22Rv1 (cell line): ENCODE results near the gene PTPRA.
A peak's percentile ranks its signal among the peaks of the same experiment; 100 is the strongest.

Experiments
- H3K27ac ChIP-seq: fragments of 450-650 bp; 2 replicates; pipeline ENCODE4 v1.5.1; 2017
- ZFX ChIP-seq: fragments of 450-650 bp; IDR thresholded peaks from 2 replicates; pipeline ENCODE4 v1.6.1; 2017; ENCODE audit warnings: antibody characterized with exemption, borderline replicate concordance
- TF ChIP-seq, protein P1 (sequence below): fragments of 450-650 bp; IDR thresholded peaks from 2 replicates; pipeline ENCODE4 v1.5.1; 2017; ENCODE audit warnings: mild to moderate bottlenecking

Gene PTPRA

DNA sequence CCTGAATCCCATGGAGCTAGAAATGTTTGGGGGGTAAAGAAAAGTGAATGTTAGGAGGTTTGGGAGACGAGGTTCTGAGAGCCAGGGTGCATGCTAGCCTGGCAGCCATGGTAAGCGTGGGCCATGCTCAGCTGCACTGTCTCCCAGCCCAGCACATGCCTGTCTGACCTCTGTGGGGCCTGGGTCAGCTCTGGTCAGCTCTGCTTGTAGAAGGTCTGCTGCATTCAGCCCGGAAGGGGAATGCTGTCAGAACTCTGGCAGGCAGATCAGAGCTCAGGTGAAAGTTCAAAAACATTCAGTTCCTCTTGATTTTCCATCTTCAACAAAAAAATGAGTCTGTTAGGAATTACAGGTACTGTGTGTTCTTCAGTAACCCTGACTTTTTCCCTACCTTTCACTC is 164.4 kb downstream of the PTPRA start:
- TF ChIP-seq, protein P1, sequence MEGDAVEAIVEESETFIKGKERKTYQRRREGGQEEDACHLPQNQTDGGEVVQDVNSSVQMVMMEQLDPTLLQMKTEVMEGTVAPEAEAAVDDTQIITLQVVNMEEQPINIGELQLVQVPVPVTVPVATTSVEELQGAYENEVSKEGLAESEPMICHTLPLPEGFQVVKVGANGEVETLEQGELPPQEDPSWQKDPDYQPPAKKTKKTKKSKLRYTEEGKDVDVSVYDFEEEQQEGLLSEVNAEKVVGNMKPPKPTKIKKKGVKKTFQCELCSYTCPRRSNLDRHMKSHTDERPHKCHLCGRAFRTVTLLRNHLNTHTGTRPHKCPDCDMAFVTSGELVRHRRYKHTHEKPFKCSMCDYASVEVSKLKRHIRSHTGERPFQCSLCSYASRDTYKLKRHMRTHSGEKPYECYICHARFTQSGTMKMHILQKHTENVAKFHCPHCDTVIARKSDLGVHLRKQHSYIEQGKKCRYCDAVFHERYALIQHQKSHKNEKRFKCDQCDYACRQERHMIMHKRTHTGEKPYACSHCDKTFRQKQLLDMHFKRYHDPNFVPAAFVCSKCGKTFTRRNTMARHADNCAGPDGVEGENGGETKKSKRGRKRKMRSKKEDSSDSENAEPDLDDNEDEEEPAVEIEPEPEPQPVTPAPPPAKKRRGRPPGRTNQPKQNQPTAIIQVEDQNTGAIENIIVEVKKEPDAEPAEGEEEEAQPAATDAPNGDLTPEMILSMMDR: no peak
- TF ChIP-seq ZFX: no peak
- H3K27ac ChIP-seq: no peak overlapping the region

DNA sequence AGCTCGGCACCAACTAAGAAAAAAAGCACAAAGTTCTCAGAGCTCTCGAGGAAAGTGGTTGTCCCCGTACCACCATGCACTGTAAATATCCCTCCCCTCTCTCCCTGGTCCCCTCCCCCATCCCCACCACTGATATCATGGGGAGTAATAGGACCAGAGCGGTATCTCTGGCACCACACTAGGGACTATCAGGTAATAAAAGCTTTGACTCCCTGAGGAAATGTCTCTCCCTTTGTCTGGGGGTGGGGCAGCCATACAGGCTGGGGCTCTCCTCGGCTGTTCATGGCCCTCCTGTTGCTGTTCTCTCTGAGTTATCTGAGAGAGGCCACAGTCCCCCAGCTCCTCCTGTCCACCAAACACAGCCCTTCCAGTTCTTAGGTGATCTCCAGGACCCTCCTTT is 165.2 kb downstream of the PTPRA start:
- TF ChIP-seq ZFX: no peak
- TF ChIP-seq, protein P1: no peak
- no peak overlapping the region for H3K27ac ChIP-seq

DNA sequence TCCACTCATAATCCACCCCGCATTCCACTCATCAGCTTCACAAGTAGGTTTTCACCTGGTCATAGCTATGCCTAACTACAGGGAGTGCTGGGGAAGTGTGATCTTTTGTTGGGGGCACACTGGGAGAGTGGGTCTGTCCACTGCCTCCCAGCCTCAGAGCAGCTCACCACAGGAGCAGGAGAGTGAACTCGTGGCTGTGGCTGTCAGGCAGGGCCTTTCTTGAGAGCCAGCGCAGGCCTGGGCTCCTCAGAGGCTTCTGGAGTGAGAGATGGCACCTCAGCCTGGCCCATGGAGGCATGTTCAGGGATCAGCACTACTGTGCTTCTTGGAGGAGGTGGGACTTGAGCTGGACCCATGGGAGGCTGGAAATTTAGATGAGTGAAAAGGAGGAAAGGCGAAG is 166.1 kb downstream of the PTPRA start:
- TF ChIP-seq, protein P1: no peak
- no peak for TF ChIP-seq ZFX
- no peak overlapping the region for H3K27ac ChIP-seq

DNA sequence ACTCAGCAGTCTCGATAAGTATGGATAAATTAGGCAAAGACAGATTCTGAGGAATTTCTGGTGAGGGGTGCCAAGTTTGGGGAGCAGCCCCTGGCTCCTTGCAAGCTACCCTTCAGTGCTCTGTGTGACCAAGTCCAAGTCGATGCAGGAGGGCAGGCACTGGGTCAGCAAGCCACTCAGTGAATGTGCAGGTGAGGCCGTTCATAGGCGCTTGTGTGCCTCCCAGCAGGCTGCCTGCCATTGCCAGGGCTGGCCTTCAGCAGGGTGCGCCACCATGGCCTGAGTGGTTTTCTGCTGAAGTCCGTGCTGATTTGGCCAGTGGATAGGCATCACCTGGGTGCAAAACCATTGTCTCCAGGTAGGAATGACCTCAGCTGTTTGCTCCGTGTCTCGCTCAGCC is 166.8 kb downstream of the PTPRA start:
- TF ChIP-seq, protein P1: no peak
- no peak for TF ChIP-seq ZFX
- no peak overlapping the region for H3K27ac ChIP-seq

DNA sequence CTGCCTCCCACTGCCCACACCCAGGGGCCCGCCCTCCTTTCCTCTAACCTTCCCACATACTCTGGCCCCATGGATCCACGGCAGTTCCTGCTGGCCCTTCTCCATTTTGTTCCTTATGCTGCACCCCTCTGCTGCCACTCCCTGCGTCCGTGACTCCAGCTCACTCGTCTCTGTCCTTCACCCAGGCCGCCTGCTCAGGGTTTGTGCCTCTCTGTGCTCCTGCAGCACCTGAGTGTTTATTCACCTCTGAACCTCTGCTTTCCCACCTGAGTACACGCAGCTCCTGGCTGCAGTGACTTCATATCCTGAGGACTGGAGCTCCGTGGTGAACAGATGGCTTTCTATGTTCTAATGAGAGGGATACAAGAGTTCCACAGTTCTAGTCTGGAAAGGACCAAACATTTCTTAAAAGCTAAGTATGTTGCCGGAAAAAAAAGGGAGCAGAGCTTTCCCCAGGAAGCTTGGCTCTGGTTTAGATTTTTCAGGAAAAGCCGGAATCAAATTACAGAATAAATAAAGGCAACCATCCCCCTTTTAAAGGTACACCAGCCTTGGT is 168.7 kb downstream of the PTPRA start:
- H3K27ac ChIP-seq: peak overlapping the region; percentile 80
- TF ChIP-seq, protein P1: no peak
- no peak for TF ChIP-seq ZFX

DNA sequence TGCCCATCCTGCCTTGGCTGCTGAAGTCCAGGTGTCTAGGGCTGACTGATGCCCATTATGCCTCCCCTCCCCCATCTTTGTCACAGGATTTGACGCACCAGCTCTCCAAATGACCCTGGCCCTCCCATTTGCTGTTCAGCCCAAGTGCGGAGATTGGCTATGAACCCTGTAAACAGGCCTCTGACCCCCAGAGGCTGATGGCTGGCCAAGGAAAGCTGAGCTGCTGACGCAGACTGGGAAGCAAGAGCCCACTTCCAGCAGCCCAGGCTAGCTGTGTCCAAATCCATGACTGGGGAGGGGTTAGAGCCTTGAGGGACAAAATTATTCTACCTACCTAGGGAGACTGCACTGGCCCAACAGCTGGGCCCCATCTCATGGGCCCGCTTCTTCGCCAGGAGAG is 169.3 kb downstream of the PTPRA start:
- TF ChIP-seq ZFX: no peak
- TF ChIP-seq, protein P1: no peak
- H3K27ac ChIP-seq: peak overlapping the region; percentile 80

DNA sequence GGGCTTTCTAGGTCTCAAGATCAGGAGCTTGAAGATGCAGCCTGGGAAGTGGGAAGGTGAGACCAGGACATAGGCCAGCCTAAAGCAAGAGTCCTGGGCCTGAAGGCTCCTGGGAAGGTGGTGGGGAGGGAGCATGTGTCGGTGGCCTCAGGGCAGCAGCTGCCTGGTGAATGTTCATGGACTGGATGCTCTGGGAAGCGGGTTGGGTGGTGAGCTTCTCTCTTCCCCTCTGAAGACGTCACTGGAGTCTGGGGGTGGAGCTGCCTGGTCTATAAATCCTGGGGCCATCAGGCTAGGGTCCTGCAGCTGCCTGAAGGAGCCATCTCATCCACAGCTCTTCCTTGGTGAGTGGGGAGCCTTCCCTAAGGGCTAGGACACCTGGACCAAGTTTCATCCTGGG is 170.0 kb downstream of the PTPRA start, which contains the start of gene GNRH2:
Gene GNRH2 (plus strand): TSS at position 301 of the 400 bp plus-strand sequence. CDS start 793 bp downstream, outside the sequence.
- TF ChIP-seq, protein P1: no peak
- no peak for TF ChIP-seq ZFX
- H3K27ac ChIP-seq: peak within 1 kb of the TSS; percentile 80
